Measurements from ENCODE around the gene CACNA1F. TPM values are rescaled to one million over a fixed set of nuclear protein-coding genes. Genes with fewer than 3 reads are reported as not detected.

The CACNA1F gene
- total RNA-seq: 1 to 10 TPM; 1.2 to 1.3 TPM
- under 1 TPM in 1 of 2 donors, not detected in 1; 0.03 TPM for polyA plus RNA-seq

DNA sequence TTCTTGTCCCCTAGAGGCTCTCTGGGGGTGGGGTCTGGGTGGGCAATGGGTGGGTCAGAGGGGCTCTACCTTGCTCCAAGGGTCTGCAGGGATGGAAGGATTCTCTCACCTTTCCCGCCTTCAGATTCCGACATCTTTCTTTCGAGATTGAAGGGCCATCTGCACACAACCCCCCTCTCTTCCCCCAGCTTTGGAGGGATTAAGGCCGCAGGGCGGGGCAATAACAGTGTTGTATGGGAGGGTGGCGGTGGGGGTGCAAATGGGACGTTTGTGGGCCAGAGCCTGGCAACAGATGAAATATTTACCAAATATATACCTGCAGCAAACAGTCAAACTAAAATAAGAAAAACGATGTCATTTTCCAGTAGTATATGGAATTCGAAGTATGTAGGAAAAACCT lies at the start of gene CACNA1F:
TSS of gene CACNA1F (minus strand) at position 165 of the 400 bp plus-strand sequence. CDS start at position 134, 31 bp downstream.
- ChIA-PET CTCF (ENCODE audit: partially characterized antibody) (no interaction called here), POLR2A (ENCODE audit: partially characterized antibody) (interaction anchor here (1.4 kb wide), 1 partner anchor 42 kb away, joined by 3 read pairs; no protein-coding TSS in a partner anchor)
- Histone ChIP-seq H3K4me1 (ENCODE audit: insufficient read depth, low read length) (peaks cover 34% of the 10 kb centered on the region), H3K9me3 (ENCODE audit: control insufficient read depth in 1 of 2, low read length in 2 of 2) (no peaks in the 10 kb centered on the region), H3K27ac (ENCODE audit: low read depth, low read length) (no peak within 1 kb of the TSS), H3K27me3 (ENCODE audit: insufficient read depth, low read length) (no peaks in the 10 kb centered on the region), H3K36me3 (ENCODE audit: insufficient read depth, low read length) (no peaks in the 10 kb centered on the region), H3K4me3 (ENCODE audit: low read length in 2 of 2) (no peak within 1 kb of the TSS)
- Mint-ChIP-seq H3K27me3 (no peaks in the 10 kb centered on the region), H3K9me3 (peaks cover 0 to 2% (median 0%) of the 10 kb centered on the region in 8 donors), H3K27ac (peak within 1 kb of the TSS; percentile 2 to 81 (median 27)), H3K4me3 (peak within 1 kb of the TSS in 1 of 8 donors; percentile 71), H3K36me3 (no peaks in the 10 kb centered on the region), H3K4me1 (peaks cover 18 to 42% (median 24%) of the 10 kb centered on the region in 4 donors)
- DNase-seq: no peak
- intact Hi-C loops (cut with micrococcal nuclease): no loop called here

GRCh38 chrX:49282647-49283011 lies 49.5 kb upstream of the CACNA1F start:
- Histone ChIP-seq H3K4me1 (ENCODE audit: insufficient read depth, low read length) (peaks cover 48% of the 10 kb centered on the region), H3K9me3 (ENCODE audit: control insufficient read depth in 1 of 2, low read length in 2 of 2) (no peaks in the 10 kb centered on the region), H3K36me3 (ENCODE audit: insufficient read depth, low read length) (no peaks in the 10 kb centered on the region), H3K27ac (ENCODE audit: low read depth, low read length) (no peak overlapping the region), H3K27me3 (ENCODE audit: insufficient read depth, low read length) (no peaks in the 10 kb centered on the region), H3K4me3 (ENCODE audit: low read length in 2 of 2) (no peak overlapping the region)
- ChIA-PET POLR2A (ENCODE audit: partially characterized antibody) (no interaction called here), CTCF (ENCODE audit: partially characterized antibody) (no interaction called here)
- intact Hi-C loops (cut with micrococcal nuclease): no loop called here
- H3K4me3 Mint-ChIP-seq: peak overlapping the region in 1 of 8 donors; percentile 25
- peaks cover 2 to 6% of the 10 kb centered on the region in 2 donors for H3K36me3 Mint-ChIP-seq
- H3K27ac Mint-ChIP-seq: peak overlapping the region in 2 of 7 donors; percentile 19 to 31
- H3K4me1 Mint-ChIP-seq: peaks cover 25 to 56% (median 34%) of the 10 kb centered on the region in 4 donors
- H3K27me3 Mint-ChIP-seq: no peaks in the 10 kb centered on the region
- DNase-seq: no peak
- H3K9me3 Mint-ChIP-seq: no peaks in the 10 kb centered on the region

DNA sequence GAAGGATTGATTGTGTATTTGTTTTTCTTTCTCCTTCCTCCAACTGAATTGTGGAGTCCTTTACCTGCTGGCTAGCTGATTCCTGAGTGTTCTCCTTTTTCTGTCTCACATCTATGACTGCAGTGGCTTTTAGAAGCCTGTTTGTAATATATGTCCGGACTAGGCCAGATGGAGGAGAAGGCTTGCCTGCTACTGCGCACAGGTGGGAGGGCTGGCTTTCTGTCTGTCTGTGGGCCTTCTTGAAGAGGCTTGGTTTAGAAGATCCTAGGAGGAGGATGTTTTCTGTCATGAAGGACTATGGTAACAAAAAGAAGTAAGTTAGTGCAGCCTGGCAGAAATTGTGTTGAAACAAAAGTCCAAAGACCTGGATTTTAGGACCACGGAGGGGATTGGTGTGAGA lies 44.9 kb upstream of the CACNA1F start:
- Histone ChIP-seq H3K27ac (ENCODE audit: low read depth, low read length) (no peak overlapping the region), H3K9me3 (ENCODE audit: control insufficient read depth in 1 of 2, low read length in 2 of 2) (no peaks in the 10 kb centered on the region), H3K4me3 (ENCODE audit: low read length in 2 of 2) (no peak overlapping the region), H3K4me1 (ENCODE audit: insufficient read depth, low read length) (peaks cover 88% of the 10 kb centered on the region), H3K36me3 (ENCODE audit: insufficient read depth, low read length) (no peaks in the 10 kb centered on the region), H3K27me3 (ENCODE audit: insufficient read depth, low read length) (no peaks in the 10 kb centered on the region)
- H3K27me3 Mint-ChIP-seq: no peaks in the 10 kb centered on the region
- H3K36me3 Mint-ChIP-seq: peaks cover 8% of the 10 kb centered on the region in 2 donors
- peaks cover 56 to 91% (median 72%) of the 10 kb centered on the region in 4 donors for H3K4me1 Mint-ChIP-seq
- peak overlapping the region; percentile 5 to 76 (median 50) for H3K4me3 Mint-ChIP-seq
- ChIA-PET POLR2A (ENCODE audit: partially characterized antibody) (interaction anchor here (1.3 to 3.4 kb wide), 4 partner anchors 9 to 31 kb away, joined by 3 to 14 read pairs (median 6); no protein-coding TSS in a partner anchor), CTCF (ENCODE audit: partially characterized antibody) (interaction anchor here (2.6 kb wide), 1 partner anchor 9 kb away, joined by 6 read pairs; no protein-coding TSS in a partner anchor)
- no peak for DNase-seq
- H3K9me3 Mint-ChIP-seq: no peaks in the 10 kb centered on the region
- peak overlapping the region; percentile 77 to 95 (median 84) for H3K27ac Mint-ChIP-seq
- intact Hi-C loops (cut with micrococcal nuclease): no loop called here

DNA sequence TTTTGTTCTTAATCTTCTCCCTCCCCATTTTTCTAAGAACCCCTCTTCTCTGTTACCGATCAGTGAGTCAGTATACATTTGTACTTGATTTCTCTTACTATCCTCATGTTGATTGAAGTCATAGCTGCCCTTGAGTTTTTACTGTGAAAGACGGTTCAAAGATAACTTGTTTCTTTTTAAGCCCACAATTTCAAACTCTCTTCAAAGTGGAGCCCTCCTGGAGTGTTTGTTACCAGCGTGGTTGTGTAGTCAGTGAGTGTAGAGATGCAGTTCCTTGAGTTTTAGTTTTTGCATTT lies 44.3 kb upstream of the CACNA1F start:
- CTCF ChIA-PET (ENCODE audit: partially characterized antibody): interaction anchor here (2.6 kb wide), 2 partner anchors 10 to 14 kb away, joined by 6 to 9 read pairs; no protein-coding TSS in a partner anchor
- Histone ChIP-seq H3K27ac (ENCODE audit: low read depth, low read length) (peak overlapping the region; percentile 17), H3K4me1 (ENCODE audit: insufficient read depth, low read length) (peaks cover 92% of the 10 kb centered on the region), H3K9me3 (ENCODE audit: control insufficient read depth in 1 of 2, low read length in 2 of 2) (no peaks in the 10 kb centered on the region), H3K36me3 (ENCODE audit: insufficient read depth, low read length) (no peaks in the 10 kb centered on the region), H3K4me3 (ENCODE audit: low read length in 2 of 2) (no peak overlapping the region), H3K27me3 (ENCODE audit: insufficient read depth, low read length) (no peaks in the 10 kb centered on the region)
- H3K4me3 Mint-ChIP-seq: peak overlapping the region in 7 of 8 donors; percentile 5 to 76 (median 52)
- no peaks in the 10 kb centered on the region for H3K27me3 Mint-ChIP-seq
- H3K27ac Mint-ChIP-seq: peak overlapping the region; percentile 77 to 95 (median 89)
- POLR2A ChIA-PET (ENCODE audit: partially characterized antibody): interaction anchor here (1.3 to 3.4 kb wide), 4 partner anchors 10 to 32 kb away, joined by 3 to 14 read pairs (median 6); no protein-coding TSS in a partner anchor
- no peak for DNase-seq
- H3K36me3 Mint-ChIP-seq: peaks cover 8% of the 10 kb centered on the region in 2 donors
- peaks cover 56 to 91% (median 74%) of the 10 kb centered on the region in 4 donors for H3K4me1 Mint-ChIP-seq
- no peaks in the 10 kb centered on the region for H3K9me3 Mint-ChIP-seq
- intact Hi-C loops (cut with micrococcal nuclease): no loop called here

- intact Hi-C loops (cut with micrococcal nuclease): no loop called here
- ChIA-PET POLR2A (ENCODE audit: partially characterized antibody) (interaction anchor here (1.1 to 3.4 kb wide), 6 partner anchors 8 to 86 kb away, joined by 3 to 14 read pairs (median 4); no protein-coding TSS in a partner anchor), CTCF (ENCODE audit: partially characterized antibody) (interaction anchor here (2.6 kb wide), 2 partner anchors 11 to 14 kb away, joined by 6 to 9 read pairs; no protein-coding TSS in a partner anchor)
- no peaks in the 10 kb centered on the region for H3K9me3 Mint-ChIP-seq
- no peak for DNase-seq
- H3K27ac ChIP-seq (ENCODE audit: low read depth, low read length): peak overlapping the region; percentile 17
- peaks cover 53 to 91% (median 74%) of the 10 kb centered on the region in 4 donors for H3K4me1 Mint-ChIP-seq
- no peaks in the 10 kb centered on the region for H3K36me3 ChIP-seq (ENCODE audit: insufficient read depth, low read length)
- H3K27ac Mint-ChIP-seq: peak overlapping the region; percentile 77 to 95 (median 89)
- H3K27me3 Mint-ChIP-seq: no peaks in the 10 kb centered on the region
- peak overlapping the region; percentile 25 to 76 (median 66) for H3K4me3 Mint-ChIP-seq
- H3K4me1 ChIP-seq (ENCODE audit: insufficient read depth, low read length): peaks cover 92% of the 10 kb centered on the region
- H3K27me3 ChIP-seq (ENCODE audit: insufficient read depth, low read length): no peaks in the 10 kb centered on the region
- no peaks in the 10 kb centered on the region for H3K9me3 ChIP-seq (ENCODE audit: control insufficient read depth in 1 of 2, low read length in 2 of 2)
- H3K4me3 ChIP-seq (ENCODE audit: low read length in 2 of 2): no peak overlapping the region
- peaks cover 4 to 8% of the 10 kb centered on the region in 2 donors for H3K36me3 Mint-ChIP-seq
Measured at GRCh38 chrX:49276671-49277534, 43.8 kb upstream of the CACNA1F start.

GRCh38 chrX:49276207-49276606 lies 43.1 kb upstream of the CACNA1F start:
- ChIA-PET CTCF (ENCODE audit: partially characterized antibody) (interaction anchor here (0.9 to 2.6 kb wide), 4 partner anchors 11 to 83 kb away, joined by 3 to 9 read pairs (median 5); no protein-coding TSS in a partner anchor), POLR2A (ENCODE audit: partially characterized antibody) (interaction anchor here (0.9 to 3.4 kb wide), 6 partner anchors 8 to 85 kb away, joined by 3 to 14 read pairs (median 4); no protein-coding TSS in a partner anchor)
- Histone ChIP-seq H3K4me1 (ENCODE audit: insufficient read depth, low read length) (peaks cover 93% of the 10 kb centered on the region), H3K36me3 (ENCODE audit: insufficient read depth, low read length) (no peaks in the 10 kb centered on the region), H3K27ac (ENCODE audit: low read depth, low read length) (no peak overlapping the region), H3K4me3 (ENCODE audit: low read length in 2 of 2) (no peak overlapping the region), H3K9me3 (ENCODE audit: control insufficient read depth in 1 of 2, low read length in 2 of 2) (no peaks in the 10 kb centered on the region), H3K27me3 (ENCODE audit: insufficient read depth, low read length) (no peaks in the 10 kb centered on the region)
- Mint-ChIP-seq H3K36me3 (peaks cover 5 to 9% of the 10 kb centered on the region in 2 donors), H3K27me3 (no peaks in the 10 kb centered on the region), H3K27ac (peak overlapping the region in 6 of 7 donors; percentile 43 to 84 (median 64)), H3K9me3 (no peaks in the 10 kb centered on the region), H3K4me1 (peaks cover 53 to 94% (median 78%) of the 10 kb centered on the region in 4 donors), H3K4me3 (peak overlapping the region in 3 of 8 donors; percentile 7 to 74 (median 68))
- intact Hi-C loops (cut with micrococcal nuclease): no loop called here
- DNase-seq: no peak
